ENCODE results near the gene TANK.

DNA sequence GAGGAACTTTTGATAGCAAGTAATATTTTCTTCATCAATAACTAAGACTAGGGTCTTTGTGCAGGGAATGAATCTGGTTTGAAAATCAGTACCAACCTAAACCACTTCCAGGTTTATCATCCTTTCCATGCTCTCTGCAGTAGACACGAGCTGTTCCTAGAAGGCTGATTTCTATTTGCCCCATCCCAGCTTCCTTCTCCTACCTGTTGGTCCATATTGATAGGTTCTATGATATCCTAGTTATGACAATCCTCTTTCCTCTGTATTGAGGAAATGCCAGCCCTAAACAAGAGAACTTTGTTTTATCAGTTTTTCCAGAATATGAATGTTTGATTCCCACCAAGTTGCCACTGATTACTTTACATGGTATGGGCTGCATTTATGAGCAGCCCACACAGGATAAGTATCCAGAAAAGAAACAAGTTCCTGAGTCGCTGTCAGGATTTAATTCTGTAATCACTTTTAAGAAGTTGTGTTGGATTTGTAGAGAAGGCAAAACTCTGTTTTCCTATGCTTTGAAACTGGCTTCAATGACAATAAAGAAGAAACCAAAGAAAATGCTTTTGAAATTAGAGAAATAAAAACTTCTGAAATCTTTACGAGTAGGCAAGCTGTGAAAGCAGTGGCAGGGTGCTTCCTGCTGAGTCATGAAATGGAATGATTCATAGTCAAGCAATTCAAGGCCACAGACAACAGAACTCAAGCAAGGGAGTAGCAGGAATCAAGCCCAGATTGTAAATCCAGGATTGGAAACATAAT lies 37.3 kb upstream of the TANK start:
- TF ChIP-seq CTCF (IDR thresholded peaks at IDR 0.05), result no peak
- no peak for TF ChIP-seq POLR2A (IDR thresholded peaks at IDR 0.05)

Measured in esophagus squamous epithelium (tissue), 4 donors.